Stimulated activated CD8-positive, alpha-beta memory T cell treated with anti-CD3 and anti-CD28 coated beads, Interleukin-15, amount 100 ng/mL, for 1 hour (primary cell): ENCODE measurements around the gene PSAP.

Experiments
- DNase-seq: peaks from one replicate; pipeline ENCODE4 v3.0.0-alpha.2; 2020; ENCODE audit warnings: low read depth

Gene PSAP

GRCh38 chr10:71766717-71767419 is 84.2 kb downstream of the PSAP start:
- no peak for DNase-seq
